Activated CD4-positive, alpha-beta T cell treated with anti-CD3 and anti-CD28 coated beads, Interleukin-2, amount 50 U/mL, for 1 hour (primary cell): ENCODE results near the gene ASTN1.

ENCODE experiments used
- DNase-seq: peaks from one replicate; pipeline ENCODE4 v3.0.0-alpha.2; 2020

ASTN1 gene

DNA sequence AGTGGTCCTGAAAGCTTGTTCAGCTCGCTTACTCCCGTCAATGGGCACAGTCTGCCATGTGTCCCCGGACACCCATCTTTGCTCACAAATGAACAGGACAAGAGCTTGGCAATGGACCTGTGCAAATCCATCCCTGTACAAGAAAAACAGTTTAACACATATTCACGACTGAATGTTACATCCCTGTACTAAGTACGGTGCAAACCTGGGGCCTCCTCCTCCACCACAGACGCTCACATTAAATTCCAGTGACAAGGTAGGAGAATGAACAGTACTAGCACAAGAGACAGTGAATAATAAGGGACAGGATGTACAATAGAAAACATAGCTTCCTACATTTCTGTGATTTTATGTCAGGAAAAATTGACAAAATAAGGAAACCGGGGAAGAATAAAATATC, 187.7 kb downstream of the ASTN1 start:
- no peak for DNase-seq

DNA sequence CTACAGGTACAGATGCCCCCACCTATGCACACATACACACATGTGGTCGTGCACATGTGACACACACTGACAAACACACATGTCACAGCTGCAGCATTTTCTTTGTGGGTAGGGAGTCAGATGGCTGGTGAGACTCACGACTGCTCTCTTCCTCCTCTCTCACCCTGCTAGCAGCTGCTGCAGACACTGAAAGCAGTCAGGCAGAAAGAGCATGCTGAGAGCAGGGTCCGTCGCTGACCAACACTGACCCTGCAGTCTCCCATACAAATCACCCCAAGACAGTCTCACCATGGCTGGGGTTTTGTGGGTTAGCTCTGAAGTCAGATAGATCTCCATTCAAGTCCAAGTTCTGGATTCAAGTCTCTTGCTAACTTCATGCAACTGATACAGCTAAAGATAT, 188.3 kb downstream of the ASTN1 start:
- DNase-seq, result no peak

GRCh38 chr1:176964687-176965086, 199.8 kb downstream of the ASTN1 start:
- no peak for DNase-seq

- no peak for DNase-seq
Observed at GRCh38 chr1:176963181-176963580, 201.3 kb downstream of the ASTN1 start.

DNA sequence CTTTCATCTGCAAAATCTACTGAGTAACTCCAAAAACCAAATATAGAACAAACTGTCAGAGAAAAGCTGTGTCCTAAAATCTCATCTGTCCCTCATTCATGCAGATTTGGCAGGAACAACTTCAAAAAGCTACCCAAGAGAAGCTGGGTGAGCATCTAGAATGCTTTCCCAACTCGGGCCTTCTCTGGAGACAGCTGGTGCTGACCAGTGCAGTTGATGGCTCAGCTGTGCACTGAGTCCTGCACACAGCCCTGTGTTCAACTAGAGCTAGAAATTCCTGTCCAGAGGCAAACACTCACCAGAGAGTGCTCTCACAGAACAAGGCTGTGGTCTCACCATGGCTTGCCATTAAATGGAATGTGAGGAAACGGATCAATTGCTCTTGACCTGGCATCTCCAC, 202.8 kb downstream of the ASTN1 start:
- no peak for DNase-seq

GRCh38 chr1:176959191-176959820, 205.2 kb downstream of the ASTN1 start:
- no peak for DNase-seq

GRCh38 chr1:176957603-176958002, 206.9 kb downstream of the ASTN1 start:
- DNase-seq, result no peak

GRCh38 chr1:176954242-176954641, 210.3 kb downstream of the ASTN1 start:
- DNase-seq, result no peak

DNA sequence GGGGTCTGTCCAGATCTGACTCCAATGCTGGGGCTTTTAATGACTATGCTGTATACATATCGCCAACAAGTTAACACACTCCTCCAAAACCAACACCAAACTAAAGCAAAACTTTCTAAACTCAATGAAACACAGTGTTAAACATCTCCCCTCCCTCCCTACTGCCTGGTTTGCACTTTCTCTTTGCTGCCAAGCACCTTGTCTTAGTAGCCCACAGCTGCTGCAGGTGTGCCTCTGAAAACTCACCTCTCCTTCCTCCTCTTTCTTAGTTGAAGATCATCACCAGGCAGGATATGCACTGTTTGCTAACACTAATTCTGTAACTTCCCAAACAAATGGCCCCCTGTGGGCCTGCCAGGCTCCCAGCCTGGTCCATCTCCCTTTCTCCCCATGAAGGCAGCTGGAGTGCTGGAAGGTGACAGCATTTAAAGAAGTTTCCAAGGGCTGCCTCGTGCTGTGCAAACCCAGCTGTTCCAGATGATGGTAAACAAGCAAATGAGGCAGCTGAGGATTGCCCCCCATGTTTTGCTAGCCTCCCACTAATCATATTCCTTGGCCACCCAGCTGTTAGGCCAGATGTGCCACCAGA, 213.7 kb downstream of the ASTN1 start:
- no peak for DNase-seq

DNA sequence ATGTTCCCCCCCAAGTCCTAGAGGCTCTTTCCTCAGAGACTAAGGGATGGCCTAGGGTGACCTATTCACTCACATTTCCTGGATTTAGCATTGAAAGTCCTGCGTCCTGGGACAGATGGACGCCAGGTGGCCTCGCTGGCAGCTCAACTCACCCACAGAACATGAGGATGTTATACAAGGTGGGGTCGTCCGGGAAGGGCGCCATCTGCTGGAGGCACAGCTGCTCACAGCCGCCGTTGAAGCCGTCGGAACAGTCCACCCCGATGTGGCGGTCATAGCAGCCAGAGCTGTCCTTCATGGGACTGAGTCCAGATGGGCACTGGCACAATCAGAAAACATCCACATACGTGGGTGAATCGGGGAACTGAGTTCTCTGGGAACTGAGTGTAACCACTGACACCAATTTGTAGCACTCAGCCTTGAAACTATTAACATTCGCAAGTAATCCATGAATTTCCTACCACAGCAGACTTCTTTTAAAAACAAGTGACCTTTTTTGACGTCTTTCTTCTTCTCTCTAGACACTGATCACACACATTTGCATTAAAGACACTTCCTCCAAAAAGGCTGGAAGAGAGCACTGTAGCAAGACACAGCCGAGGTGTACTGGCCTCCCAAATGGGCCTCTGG, 215.4 kb downstream of the ASTN1 start:
- DNase-seq, result no peak

DNA sequence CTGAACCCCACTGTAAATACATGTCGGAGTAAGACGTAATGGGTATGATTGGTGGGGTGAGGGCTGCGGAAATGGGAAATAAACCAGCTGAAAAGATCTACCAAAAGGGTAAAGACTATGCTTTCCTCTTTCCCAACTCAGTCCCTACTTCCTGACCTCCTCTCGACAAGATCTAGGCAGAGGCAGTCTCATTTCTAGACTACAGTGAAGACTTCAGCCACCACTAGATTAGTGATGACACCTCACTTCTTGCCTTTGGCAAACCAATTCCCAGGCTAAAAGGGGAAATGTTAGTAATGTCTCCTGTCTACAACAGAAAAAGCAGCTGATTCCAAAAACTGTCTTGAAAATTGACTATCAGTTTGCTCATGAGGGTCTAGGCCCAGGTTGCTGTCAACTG, 219.9 kb downstream of the ASTN1 start:
- DNase-seq, result no peak

DNA sequence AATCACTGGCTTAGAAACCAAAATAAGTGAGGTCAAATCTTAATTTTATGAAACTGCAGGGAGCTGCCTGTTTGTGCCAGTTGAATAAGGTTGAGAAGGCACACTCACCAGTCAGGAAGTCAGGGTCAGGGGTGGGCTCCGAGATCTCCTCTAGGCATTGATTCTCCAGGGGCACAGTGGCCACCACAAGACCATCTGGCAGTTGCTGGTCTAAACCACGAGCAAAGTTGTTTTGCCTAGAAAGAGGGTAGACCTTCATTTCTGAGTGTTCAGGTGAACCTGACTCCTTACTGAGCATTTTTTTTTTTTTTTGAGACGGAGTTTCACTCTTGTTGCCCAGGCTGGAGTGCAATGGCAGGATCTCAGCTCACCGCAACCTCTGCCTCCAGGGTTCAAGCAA, 220.7 kb downstream of the ASTN1 start:
- DNase-seq, result no peak

- DNase-seq, result no peak
Observed at GRCh38 chr1:176942346-176942745, 222.2 kb downstream of the ASTN1 start.

DNA sequence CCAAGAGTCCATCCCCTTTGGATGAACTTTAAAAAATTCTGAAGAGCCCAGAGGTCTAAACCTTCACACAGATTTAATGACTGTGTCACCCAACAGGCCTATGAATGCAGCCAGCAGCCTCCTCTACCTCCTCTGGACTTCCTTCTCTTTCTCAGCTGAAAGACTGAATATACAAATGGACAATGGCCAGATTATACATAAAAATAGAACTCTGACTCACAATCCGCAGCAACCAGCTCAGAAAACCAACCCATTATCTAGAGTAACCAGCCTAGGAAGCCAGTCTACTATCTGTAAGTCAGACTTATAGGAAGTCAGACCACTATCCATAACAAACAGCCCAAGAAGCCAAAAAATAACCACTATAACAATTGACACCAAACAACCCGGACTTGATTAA, 224.5 kb downstream of the ASTN1 start:
- no peak for DNase-seq

GRCh38 chr1:176938375-176938774, 226.1 kb downstream of the ASTN1 start:
- DNase-seq, result no peak

DNA sequence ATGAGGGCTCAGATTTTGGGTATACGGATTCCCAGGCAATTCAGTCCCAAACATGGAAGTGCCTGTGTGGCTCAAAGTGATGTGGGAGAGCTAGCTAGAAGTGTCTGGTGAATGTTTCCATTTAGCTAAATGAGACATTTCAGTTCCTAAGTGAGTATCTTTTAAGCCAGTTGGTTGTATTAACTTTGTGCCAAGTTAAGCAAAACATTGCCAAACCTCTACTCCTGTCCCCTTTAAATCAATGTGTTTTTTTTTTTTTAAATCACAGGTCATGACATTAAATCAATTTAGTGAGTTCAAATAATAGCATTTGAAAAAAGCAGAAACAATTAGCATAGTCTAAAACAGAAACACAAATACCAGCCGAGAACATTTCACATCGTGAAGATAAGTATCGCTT, 230.1 kb downstream of the ASTN1 start:
- DNase-seq, result no peak

- no peak for DNase-seq
Observed at GRCh38 chr1:176932114-176933104, 232.1 kb downstream of the ASTN1 start.

- no peak for DNase-seq
Observed at GRCh38 chr1:176931526-176931925, 233.0 kb downstream of the ASTN1 start.

DNA sequence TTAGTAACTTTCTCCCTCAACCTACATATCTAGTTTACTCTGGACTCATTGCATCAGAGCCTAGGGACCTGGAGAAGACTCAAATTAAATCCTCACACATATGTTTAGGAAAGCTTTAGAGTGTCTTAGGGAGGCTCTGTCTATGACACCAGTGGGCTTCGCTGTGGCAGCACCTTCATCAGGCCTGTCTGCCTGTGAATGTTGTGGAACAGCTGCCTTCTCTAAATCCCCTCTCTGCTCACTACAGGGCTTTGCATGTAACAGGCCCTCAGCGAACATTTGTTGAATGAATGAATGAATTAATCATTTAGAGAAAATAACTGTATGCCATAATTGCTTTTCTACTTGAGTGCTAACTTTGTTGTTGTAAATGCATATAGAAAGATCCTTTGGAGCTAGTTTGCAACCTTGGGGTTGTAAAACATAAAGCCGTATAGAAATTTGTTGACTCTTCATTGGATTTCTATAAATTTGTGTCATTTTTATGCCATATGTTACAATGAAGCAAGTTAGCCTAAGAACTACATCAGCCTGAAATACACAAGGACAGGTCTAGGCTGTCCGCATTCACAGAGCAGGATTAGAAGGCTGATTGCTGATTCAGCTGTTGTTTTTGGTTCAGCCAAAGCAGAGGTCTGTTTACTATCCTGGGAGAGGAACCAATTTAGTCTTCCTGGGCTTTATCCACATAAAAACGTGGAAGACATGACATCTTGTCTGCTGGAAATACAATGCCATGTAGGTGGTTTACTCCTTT, 238.0 kb downstream of the ASTN1 start:
- no peak for DNase-seq

DNA sequence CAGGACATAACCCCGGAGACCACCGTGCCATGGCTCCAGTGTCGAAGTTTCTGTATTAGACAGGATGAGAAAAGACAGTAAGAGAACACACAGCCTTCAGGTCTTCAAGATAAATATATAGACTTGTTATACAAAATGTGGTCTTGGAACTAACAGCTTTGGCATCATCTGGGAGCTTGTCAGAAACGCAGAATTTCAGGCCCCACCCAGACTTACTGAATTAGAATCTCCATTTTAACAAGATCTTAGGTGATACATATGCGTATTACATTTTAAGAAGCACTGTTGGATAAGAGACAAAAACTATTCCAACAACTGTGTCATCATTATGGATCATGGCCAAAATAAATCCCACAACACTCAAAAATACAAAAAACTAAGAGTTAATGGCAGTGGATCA, 239.3 kb downstream of the ASTN1 start:
- DNase-seq, result no peak

DNA sequence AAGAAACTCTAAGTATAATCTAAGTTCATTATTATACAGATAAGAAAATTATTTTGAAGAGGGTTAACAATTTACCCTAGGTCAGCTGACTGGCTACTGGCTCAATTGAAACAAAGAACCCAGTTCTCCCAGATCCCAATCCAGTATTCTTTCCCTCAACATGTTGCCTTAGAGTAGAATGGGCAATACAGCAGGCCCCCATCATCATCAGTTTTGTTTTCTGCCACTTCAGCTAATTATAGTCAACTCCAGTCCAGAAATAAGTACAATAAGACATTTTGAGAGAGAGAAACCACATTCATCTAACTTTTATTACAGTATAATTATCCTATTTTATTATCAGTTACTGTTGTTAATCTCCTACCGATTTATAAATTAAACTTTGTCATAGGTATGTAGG, 241.2 kb downstream of the ASTN1 start:
- no peak for DNase-seq
